Central memory CD4-positive, alpha-beta T cell (primary cell): ENCODE measurements around the gene CPT2.
"Not testable (repeated sequence)": the region's sequence is repeated elsewhere in the genome, so short reads cannot be mapped to it uniquely, and the experiment has no call there.

Source experiments
- DNase-seq: peaks from one replicate; pipeline ENCODE4 v3.0.0; 2022

The CPT2 gene

DNA sequence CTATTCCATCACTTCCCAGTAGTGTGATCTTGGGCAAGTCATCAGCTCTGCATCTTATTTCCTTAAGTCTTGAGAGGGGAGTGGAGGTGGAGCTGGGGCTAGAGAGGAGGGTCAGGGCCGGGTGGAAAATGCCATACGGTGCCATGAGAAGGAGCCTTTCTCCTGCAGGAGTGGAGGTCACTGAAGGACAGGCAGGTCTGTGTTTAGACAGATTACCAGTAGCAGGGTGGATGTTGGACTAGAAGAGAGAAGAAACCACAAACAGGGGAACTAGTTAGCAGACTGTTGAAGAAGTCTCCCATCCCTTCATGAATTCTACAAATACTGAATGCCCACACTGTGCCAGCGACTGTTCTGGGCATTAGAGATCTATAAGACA lies 13.9 kb upstream of the CPT2 start:
- no peak for DNase-seq

DNA sequence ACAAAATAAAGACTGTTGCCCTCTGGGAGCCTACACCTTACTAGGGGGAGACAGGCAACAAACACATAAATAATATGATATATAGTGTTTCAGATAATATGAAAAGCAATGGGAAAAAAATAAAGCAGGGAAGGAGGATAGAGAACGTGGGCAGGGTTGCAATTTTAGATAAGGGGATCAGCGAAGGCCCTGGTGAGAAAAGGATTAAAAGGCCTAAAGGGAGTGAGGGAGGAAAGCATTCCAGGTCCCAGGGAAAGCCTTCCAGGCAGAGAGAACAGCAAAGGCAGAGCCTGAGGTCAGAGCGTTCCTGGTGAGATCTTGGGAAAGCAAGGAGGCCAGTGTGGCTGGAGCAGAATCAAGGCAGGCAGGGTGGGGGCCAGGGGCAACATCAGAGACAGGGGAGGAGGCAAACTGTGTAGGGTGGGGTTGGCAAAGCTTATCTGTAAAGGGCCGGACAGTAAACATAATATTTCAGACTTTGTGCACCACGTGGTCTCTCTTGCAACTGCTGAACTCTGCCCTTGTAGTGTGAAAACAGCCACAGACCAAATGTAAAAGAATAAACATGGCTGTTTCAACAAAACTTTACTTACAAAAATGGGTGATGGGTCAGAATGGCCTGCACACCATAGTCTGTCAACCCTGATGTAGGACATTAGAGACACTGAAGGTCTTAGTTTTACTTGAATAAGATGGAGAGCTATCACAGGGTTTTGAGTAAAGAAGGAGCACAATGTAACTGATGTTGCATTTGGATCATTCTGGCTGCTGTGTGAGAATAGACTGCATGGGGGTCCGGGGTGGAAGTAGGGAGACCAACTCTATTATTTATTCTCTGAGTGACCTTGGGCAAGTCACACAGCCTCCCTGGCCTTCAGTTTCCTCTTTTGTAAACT lies 13.3 kb upstream of the CPT2 start:
- DNase-seq: no peak

DNA sequence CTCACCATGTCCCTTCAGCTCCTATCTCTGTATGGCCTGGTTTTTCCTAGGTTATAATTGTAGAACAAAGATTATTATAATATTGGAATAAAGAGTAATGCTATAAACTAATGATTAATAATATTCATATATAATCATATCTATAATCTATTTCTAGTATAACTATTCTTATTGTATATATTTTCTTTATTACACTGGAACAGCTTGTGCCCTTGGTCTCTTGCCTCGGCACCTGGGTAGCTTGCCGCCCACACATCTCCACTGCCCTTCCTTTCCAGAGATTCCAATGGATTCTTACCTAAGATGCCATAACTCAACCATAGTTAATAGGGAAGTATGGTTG lies 10.7 kb upstream of the CPT2 start:
- DNase-seq: not testable (repeated sequence)

DNA sequence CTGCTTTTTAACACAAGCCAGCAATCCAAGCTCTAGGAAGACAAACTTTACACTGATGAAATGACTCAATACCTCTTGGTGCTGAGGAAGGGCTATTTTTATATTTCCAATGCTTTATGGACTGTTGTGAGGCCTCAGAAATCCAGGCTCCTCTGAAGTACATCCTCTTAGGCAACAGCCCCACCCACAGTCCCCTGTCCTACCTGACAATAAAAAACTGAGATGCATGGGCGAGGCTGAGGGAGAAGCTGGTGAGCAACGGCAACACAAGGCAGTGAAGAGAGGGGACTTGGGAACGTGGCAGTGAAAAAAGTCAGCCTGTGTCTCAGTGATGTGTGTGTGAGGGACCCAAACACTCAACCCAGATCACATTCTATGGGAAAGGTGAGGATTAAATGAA lies 10.1 kb upstream of the CPT2 start:
- DNase-seq: no peak

DNA sequence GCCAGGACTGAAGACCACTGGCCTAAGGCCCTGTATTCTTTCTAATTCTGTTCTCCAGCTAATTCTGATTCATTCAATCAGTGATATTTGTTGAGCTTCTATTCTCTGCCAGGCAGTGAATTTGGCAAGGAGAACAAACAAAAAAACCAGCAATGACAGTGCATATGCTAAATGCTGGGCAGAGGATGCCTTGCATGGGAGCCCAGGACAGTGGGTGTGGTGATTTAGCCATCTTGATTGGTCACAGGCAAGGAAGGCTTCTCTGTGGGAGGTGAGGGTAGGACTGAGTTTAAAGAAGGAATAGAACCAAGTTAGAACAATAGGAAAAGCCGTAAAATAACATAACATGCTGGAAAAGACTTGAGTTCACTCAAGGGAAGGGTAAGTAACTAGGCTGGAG lies 9.2 kb upstream of the CPT2 start:
- DNase-seq: no peak

DNA sequence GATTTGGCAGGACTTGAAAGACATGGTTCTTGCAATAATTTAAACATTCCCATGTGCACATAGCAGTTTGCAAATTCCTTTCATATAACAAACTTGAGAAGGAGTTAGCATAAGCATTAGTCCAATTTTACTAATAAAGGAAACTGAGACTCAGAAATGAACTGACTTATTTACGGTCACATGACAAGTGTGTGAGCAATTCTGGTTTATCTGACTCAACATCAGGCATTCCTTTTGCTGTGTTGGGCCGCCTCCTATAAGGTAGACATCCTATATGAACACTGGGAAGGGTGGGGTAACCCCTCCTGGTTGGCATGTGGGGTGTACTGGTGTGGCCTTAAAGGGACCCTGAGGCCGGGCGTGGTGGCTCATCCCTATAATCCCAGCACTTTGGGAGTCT lies 8.5 kb upstream of the CPT2 start:
- DNase-seq: no peak

DNA sequence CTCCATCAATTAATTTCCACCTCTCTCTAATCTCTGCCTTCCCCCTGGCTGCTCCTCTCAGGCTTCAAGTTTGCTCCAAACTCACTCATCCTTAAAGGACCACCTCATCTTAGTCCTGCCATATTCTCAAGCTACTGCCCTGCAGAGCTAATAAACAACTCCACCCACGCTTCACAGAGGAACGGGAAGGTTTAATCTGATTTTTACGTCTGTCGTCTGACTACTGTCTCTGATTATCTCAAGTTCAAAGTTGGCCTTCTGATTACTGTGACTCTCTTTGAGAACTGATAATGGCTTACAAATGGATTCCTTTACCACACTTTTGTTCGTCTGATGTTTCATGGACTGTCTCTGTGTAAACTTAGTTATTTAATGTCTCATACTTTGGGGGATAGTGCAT lies 7.6 kb upstream of the CPT2 start:
- no peak for DNase-seq

DNA sequence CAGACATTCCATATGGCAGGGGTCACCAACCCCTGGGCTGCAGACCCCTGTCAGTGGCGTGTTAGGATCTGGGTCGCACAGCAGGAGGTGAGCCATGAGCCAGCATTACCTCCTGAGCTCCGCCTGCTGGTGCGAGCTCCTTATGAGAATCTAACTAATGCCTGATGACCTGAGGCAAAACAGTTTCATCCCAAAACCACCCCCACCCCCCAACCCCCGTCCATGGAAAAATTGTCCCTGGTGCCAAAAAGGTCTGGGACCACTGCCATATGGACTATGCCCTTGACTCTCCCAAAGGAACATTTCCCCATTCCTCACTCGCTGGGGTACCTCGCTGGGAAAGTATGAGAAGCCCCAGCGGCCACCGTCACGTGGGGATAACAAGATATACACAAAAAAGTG lies 6.4 kb upstream of the CPT2 start:
- DNase-seq: no peak

DNA sequence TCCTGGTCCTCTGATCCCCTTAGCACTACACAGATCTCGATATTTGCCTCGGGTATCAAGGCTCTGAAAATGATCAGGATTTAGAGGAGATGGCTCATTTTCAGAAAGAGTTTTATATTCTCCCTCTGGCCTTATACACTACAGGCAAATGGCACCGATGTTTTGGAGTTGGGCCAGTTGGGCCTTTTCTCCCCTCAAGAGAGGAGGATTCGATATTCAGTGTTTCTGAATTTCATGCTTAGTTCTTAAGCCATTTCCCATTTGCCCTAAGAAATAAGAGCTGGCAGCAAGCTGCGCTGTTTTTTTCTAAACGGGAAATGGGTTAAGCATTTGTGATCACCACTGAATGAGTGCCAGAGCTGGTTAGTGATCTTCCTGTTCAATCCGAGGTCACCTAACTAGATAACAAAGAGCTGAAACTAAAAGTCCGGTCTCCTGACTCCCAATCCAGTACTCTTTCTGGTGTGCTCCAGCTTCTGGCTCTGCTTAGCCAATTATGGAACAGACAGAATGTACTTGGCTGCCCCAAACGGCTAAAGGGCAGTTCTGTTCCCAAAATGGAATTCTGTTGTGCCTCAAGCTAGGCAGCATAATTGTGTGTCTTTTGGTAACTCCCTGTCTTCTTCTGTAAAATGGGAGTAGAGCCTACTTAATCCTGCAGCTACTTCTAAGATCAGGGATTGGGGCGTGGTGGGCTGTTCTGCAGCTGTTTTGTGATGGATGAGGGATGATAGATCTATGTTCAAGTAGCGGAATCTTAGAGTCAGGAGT lies 1.2 kb upstream of the CPT2 start:
- no peak for DNase-seq

DNA sequence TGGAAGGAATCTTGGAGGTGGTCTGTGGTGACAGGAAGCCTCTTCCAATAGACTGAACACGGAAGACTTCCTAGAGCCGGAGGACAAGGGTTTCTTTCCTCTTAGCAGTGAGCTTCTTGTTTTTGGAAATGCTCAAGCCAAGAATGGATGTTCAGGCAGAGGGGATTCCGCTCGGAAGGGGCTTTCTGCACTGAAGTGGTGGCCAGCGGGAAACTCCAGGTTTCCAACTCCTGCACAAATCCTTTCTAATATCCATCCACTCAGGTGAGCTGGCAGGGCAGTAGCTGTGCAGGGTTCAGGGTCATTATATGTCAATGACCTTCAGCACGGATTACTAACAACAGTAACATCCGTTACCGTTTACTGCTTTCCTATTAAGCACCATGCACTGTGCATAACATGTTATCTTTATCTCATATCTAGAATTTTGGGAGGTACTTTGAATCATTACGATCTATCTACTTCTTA lies 573 bp upstream of the CPT2 start:
- DNase-seq: no peak

DNA sequence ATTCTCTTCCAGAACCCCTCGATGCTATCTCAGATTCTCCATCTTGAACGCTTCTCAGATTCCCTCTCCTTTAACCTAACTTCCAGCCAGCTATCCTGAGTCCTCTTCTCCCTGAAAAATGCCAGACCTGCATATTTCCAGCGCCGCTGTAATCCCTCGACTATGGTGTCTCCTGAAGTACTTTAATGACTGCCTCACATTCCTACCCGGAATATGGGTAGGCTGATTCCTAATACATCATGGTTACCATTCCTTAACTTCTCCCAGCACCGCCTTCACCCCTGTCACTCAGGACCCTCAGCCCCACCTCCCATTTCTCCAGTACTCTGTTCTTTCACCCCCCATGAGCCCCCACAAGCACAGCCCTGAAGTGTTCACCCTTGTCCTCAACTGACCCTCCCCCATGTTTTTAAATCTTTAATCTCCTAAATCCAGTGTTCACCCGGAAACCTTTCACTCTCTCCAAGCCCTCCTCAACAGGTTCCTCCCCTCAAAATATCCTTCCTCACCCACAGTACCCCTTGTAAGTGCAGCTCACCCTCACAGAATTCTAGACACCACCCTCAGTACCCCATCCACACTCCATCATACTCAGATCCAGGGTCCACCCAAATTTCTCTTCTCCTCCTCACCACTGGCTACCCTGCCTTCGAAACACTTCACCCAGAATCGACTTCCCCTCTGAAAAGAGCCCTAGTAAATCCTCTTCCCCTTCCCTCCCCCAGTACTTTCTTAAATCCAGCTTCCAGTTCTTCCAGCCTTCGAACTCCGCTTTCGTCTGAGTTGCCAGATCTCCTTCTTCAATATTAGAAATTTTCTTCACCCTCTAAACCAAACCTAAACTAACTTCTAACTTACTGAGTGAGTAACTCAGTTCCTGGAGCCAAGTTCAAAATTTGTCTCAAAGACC lies 922 bp downstream of the CPT2 start:
- no peak for DNase-seq

DNA sequence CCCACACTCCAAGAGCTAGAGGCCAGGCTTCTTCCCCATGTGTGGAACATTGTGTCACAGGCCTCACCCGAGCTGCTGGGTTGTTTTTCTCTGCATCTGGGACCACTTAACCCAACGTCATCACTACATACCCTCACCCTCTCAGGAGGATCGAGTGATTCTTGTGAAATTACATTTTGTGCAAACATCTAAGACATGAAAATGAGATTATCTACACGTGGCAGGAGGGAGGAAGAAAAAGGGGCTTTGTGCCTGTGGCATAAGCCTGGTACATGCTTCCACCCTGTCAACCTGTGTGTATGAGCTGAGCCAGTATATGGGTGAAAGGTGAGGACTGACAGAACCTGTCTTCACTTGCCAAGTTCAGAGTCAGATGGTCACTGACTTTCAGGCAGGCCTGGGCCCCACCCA lies 1.6 kb downstream of the CPT2 start:
- no peak for DNase-seq

DNA sequence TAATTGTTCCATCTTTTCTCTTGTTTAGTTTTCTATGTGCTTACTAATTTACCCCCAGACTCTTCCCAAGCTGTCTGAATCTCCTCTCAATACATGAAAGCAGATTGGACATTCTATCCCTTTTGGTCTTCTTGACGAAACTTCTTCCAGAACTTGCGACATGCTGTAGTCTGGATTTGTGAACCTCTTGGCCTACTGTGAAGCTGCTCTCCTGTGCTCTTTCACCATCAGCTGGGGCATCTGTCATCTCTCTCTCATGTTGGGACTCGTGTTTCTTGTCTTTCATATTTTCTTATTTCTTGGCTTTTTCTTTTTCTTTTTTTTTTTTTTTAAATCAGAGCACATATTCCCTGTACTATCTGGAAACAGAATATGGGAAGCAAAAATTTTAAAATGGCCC lies 6.8 kb downstream of the CPT2 start:
- no peak for DNase-seq

DNA sequence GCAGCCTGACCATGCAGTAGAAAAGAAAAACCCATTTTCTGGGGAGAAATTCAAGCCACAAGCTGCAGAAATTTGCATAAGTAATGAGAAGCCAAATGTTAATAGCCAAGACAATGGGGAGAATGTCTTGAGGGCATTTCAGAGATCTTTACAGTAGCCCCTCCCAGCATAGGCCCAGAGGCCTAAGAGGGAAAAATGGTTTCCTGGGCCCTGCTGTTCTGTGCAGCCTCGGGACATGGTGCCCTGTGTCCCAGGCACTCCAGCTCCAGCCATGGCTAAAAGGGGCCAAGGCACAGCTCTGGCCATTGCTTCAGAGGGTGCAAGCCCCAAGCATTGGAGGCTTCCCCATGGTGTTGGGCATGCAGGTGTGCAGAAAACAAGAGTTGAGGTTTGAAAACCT lies 8.9 kb downstream of the CPT2 start:
- DNase-seq: not testable (repeated sequence)

DNA sequence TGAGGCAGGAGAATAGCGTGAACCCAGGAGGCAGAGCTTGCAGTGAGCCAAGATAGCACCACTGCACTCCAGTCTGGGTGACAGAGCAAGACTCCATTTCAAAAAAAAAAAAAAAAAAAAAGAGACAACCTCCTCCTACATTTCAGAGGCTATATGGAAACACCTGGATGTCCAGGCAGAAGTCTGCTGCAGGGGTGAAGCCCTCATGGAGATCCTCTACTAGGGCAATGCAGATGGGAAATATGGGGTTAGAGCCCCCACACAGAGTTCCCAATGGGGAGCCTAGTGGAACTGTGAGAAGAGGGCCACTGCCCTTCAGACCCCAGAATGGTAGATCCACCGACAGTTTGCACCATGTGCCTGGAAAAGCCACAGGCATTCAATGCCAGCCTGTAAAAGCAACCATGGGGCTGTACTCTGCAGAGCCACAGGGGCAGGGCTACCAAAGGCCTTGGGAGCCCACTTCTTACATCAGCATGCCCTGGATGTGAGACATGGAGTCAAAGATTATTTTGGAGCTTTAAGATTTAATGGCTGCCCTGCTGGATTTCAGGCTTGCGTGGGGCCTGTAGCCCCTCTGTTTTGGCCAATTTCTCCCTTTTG lies 9.6 kb downstream of the CPT2 start:
- not testable (repeated sequence) for DNase-seq

DNA sequence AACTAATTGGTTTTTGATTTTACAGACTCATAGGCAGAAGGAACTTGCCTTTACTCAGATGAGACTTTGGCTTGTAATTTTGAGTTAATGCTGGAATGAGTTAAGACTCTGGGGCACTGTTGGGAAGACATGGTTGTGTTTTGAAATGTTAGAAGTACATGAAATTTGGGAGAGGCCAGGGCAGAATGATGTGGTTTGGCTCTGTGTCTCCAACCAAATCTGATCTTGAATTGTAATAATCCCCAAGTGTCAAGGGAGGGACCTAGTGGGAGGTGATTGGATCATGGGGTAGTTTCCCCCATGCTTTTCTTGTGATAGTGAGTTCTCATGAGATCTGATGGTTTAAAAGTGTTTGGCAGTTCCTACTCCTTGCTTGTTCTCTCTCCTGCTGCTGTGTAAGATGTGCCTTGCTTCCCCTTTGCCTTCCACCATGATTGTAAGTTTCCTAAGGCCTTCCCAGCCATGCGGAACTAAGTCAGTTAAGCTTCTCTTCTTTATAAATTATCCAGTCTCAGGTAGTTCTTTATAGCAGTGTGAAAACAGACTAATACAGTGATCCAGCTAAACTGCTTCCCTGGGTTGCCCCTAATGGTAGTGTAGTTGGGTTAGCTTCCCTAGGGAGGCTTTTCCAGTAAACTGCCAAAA lies 10.2 kb downstream of the CPT2 start:
- no peak for DNase-seq

DNA sequence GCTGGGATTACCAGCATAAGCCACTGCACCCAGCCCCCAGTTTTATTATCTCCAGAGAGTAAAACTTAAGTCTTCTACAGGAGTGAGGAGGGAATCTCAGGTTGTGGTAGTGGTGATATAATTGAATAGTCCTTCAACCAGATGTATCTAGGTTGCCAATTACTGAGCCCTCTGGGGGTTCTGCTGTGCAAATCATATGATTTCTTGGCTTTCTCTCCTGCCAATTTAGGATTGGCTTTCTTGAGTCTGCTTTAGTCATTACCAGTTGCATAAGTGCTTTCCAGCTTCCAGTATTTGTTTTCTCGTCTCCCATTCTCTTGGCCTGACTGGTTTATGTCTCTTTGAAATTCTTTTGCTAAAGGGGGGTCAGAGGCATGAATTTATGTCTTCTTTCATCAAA lies 11.1 kb downstream of the CPT2 start:
- DNase-seq: no peak

DNA sequence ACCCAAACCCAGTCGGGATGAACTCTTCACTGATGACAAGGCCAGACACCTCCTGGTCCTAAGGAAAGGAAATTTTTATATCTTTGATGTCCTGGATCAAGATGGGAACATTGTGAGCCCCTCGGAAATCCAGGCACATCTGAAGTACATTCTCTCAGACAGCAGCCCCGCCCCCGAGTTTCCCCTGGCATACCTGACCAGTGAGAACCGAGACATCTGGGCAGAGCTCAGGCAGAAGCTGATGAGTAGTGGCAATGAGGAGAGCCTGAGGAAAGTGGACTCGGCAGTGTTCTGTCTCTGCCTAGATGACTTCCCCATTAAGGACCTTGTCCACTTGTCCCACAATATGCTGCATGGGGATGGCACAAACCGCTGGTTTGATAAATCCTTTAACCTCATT lies 13.7 kb downstream of the CPT2 start:
- no peak for DNase-seq

DNA sequence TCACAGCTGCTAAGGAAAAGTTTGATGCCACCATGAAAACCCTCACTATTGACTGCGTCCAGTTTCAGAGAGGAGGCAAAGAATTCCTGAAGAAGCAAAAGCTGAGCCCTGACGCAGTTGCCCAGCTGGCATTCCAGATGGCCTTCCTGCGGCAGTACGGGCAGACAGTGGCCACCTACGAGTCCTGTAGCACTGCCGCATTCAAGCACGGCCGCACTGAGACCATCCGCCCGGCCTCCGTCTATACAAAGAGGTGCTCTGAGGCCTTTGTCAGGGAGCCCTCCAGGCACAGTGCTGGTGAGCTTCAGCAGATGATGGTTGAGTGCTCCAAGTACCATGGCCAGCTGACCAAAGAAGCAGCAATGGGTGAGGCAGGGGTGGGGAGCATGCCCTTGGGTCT lies 14.3 kb downstream of the CPT2 start:
- no peak for DNase-seq

DNA sequence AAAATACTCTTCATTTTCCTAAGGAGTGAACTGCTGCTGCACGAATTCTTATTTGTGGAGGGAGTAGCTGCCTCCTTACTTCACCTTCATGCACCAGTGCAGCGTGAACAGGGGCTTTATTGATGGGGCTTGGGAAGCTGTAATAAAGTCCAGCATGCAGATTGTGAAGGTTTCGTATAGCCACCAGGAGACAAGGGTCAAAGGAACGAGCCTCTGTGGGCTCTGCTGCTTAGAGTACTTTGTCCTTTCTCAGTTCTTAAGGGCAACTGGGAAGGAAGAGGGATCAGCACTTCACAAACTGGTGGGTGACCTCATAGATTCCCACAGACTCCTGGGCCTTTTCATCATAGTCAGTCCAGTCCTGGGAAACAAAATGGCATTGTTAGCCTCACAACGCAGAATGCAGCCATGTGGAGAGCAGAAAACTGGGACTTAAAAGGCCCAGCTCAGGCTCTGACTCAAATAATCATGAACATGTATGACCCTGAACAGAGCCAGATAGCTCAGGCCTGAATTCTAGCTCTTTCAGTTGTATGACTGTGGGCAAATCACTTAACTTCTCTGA lies 17.8 kb downstream of the CPT2 start:
- DNase-seq: no peak

DNA sequence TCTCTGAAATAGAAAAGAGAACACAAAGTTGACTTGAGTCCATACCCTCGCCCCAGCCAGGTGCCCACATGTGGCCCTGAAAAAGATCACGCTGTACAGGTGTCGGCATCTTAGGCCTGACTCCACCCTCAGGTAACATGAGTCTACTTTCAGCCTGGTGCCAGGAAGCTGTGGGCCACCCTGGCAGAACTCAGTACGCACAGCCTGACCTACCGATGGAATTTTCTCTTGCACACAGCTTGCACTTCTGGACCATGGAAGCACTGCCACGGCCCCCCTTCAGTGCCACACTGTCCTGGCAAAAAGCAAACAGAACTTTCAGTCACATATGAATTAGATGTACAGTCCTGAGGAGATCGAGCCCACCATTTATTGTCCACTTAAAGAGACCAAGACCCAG lies 21.6 kb downstream of the CPT2 start:
- no peak for DNase-seq

DNA sequence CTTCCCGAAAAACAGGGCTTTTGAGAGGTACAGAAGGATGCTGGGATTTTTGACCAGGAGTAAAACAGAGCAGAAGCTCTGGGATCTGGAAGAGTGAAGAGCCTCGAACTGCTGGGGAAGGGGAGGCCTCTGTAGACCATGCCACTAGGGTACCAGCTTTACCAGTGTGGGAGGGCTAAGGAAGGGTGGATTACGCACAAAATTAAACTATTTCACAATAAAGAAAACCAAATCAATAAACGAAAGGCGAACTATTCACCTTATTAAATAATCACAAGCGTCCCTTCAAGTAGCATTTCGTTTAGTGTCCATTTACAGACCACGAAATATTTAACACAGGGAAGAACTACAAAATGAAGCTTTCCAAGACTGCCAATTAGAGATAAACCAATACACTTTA lies 23.1 kb downstream of the CPT2 start:
- DNase-seq: no peak
